Measurements from ENCODE around the gene COQ10A.
"Not testable (repeated sequence)": the region's sequence is repeated elsewhere in the genome, so short reads cannot be mapped to it uniquely, and the experiment has no call there.

The COQ10A gene

GRCh38 chr12:56271031-56271430, 4.3 kb downstream of the COQ10A start:
- TF ChIP-seq CTCF (conservative IDR thresholded peaks at IDR 0.05; ENCODE audit: low read depth, low read length) = peak; percentile 76

DNA sequence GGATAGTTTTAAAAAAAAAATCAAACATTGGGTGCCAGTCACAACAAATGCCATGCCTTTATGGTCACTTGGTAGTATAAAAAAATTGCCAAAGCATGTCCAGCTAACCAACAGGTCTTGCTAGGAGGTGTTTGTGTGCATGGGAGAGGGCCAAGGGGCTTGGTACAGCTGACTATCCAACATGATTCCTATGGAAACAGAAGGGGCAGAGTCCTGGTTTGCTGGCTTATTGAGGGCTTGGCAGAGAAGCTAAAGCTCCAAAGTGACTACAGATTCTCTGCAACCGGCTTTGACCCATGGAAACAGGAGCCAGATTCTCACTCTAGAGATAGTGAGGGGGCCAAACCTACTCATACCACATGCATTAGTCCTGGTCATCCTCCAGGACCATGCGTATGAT, 5.7 kb downstream of the COQ10A start:
- not testable (repeated sequence) for H3K4me1 ChIP-seq (ENCODE audit: low read depth, poor library complexity, severe bottlenecking); H2AFZ ChIP-seq (ENCODE audit: low read depth); H3K79me2 ChIP-seq (ENCODE audit: insufficient read depth, low read depth); H3K27me3 ChIP-seq (ENCODE audit: insufficient read depth, low read depth); H3K27ac ChIP-seq; H4K20me1 ChIP-seq (ENCODE audit: insufficient read depth); H3K9ac ChIP-seq; H3K4me3 ChIP-seq (IDR thresholded peaks at IDR 0.05; ENCODE audit: insufficient read depth, low read depth, low read length); H3K4me2 ChIP-seq
- H3K36me3 ChIP-seq (ENCODE audit: insufficient read depth) = peaks cover 20% of the 10 kb centered on the region; the same call in 1 of the 2 replicates

More at GRCh38 chr12:56271031-56271430, 4.3 kb downstream of the COQ10A start:
- Histone ChIP-seq H3K27me3 (ENCODE audit: insufficient read depth, low read depth) (no peaks in the 10 kb centered on the region), H3K36me3 (ENCODE audit: insufficient read depth) (peaks cover 20% of the 10 kb centered on the region; the same call in 1 of the 2 replicates), H3K27ac (no peak overlapping the region; the same call in 1 of the 2 replicates), H3K4me2 (no peak overlapping the region), H3K79me2 (ENCODE audit: insufficient read depth, low read depth) (no peaks in the 10 kb centered on the region), H3K4me3 (IDR thresholded peaks at IDR 0.05; ENCODE audit: insufficient read depth, low read depth, low read length) (no peak overlapping the region), H3K9ac (no peak overlapping the region), H2AFZ (ENCODE audit: low read depth) (no peak overlapping the region), H4K20me1 (ENCODE audit: insufficient read depth) (no peaks in the 10 kb centered on the region), H3K4me1 (ENCODE audit: low read depth, poor library complexity, severe bottlenecking) (peaks cover 7% of the 10 kb centered on the region)

DNA sequence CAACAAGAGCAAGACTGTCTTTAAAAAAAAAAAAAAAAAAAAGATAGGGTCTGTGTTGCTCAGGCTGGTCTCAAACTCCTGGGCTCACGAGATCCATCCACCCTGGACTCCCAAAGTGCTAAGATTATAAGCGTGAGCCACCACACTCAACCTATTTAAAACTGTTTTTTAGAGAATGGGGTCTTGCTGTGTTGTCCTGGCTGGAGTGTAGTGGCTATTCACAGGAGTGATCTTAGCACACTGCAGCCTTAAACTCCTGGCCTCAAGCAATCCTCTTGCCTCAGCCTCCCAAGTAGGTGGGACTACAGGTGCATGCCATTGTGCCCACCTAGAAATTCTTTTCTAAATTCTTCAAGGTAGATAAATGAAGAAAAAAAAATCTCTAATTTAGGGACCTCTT, 7.6 kb downstream of the COQ10A start:
- Histone ChIP-seq H3K27ac (no peak overlapping the region), H3K36me3 (ENCODE audit: insufficient read depth) (peaks cover 36% of the 10 kb centered on the region; the same call in 1 of the 2 replicates), H4K20me1 (ENCODE audit: insufficient read depth) (no peaks in the 10 kb centered on the region), H3K4me1 (ENCODE audit: low read depth, poor library complexity, severe bottlenecking) (no peaks in the 10 kb centered on the region), H3K27me3 (ENCODE audit: insufficient read depth, low read depth) (no peaks in the 10 kb centered on the region), H3K4me3 (IDR thresholded peaks at IDR 0.05; ENCODE audit: insufficient read depth, low read depth, low read length) (no peak overlapping the region), H3K79me2 (ENCODE audit: insufficient read depth, low read depth) (peaks cover 5% of the 10 kb centered on the region; the same call in 1 of the 2 replicates), H3K9ac (no peak overlapping the region), H2AFZ (ENCODE audit: low read depth) (no peak overlapping the region), H3K4me2 (no peak overlapping the region)
- TF ChIP-seq CTCF (conservative IDR thresholded peaks at IDR 0.05; ENCODE audit: low read depth, low read length) = no peak

DNA sequence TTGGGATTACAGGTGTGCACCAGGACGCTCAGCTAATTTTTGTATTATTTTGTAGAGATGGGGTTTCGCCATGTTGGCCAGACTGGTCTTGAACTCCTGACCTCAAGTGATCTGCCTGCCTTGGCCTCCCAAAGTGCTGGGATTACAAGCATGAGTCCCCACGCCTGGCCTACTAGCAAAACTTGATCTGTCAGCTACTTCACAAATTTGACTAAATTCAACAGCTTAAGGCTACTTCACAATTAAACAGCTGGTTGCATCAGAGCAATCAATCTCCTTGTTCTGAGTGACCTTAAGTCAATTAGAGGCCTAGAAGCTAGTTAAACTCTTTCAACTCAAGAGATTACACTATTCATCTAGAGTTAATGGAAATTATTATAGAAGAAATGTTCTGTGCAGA, 12.2 kb downstream of the COQ10A start:
- Histone ChIP-seq H3K9ac (no peak overlapping the region), H3K27me3 (ENCODE audit: insufficient read depth, low read depth) (no peaks in the 10 kb centered on the region), H3K4me1 (ENCODE audit: low read depth, poor library complexity, severe bottlenecking) (no peaks in the 10 kb centered on the region), H3K36me3 (ENCODE audit: insufficient read depth) (peaks cover 55% of the 10 kb centered on the region; the same call in 1 of the 2 replicates), H4K20me1 (ENCODE audit: insufficient read depth) (no peaks in the 10 kb centered on the region), H3K79me2 (ENCODE audit: insufficient read depth, low read depth) (peaks cover 5% of the 10 kb centered on the region; the same call in 1 of the 2 replicates), H3K4me3 (IDR thresholded peaks at IDR 0.05; ENCODE audit: insufficient read depth, low read depth, low read length) (no peak overlapping the region), H2AFZ (ENCODE audit: low read depth) (no peak overlapping the region), H3K27ac (no peak overlapping the region), H3K4me2 (no peak overlapping the region)
- no peak for TF ChIP-seq CTCF (conservative IDR thresholded peaks at IDR 0.05; ENCODE audit: low read depth, low read length)

GRCh38 chr12:56280849-56281248, 14.1 kb downstream of the COQ10A start:
- Histone ChIP-seq H2AFZ (ENCODE audit: low read depth) (no peak overlapping the region), H3K4me1 (ENCODE audit: low read depth, poor library complexity, severe bottlenecking) (no peaks in the 10 kb centered on the region), H3K4me3 (IDR thresholded peaks at IDR 0.05; ENCODE audit: insufficient read depth, low read depth, low read length) (no peak overlapping the region), H3K9ac (no peak overlapping the region), H3K27me3 (ENCODE audit: insufficient read depth, low read depth) (no peaks in the 10 kb centered on the region), H3K4me2 (no peak overlapping the region), H3K79me2 (ENCODE audit: insufficient read depth, low read depth) (peaks cover 12% of the 10 kb centered on the region; the same call in 1 of the 2 replicates), H4K20me1 (ENCODE audit: insufficient read depth) (no peaks in the 10 kb centered on the region), H3K36me3 (ENCODE audit: insufficient read depth) (peaks cover 51% of the 10 kb centered on the region; the same call in 1 of the 2 replicates), H3K27ac (no peak overlapping the region)
- TF ChIP-seq CTCF (conservative IDR thresholded peaks at IDR 0.05; ENCODE audit: low read depth, low read length) = no peak
